ENCODE measurements around the gene PRKCA. TPM values are rescaled to one million over a fixed set of nuclear protein-coding genes. Genes with fewer than 3 reads are reported as not detected.

Gene PRKCA
- total RNA-seq, 1 donor from 2014 or later = 29.0 TPM

DNA sequence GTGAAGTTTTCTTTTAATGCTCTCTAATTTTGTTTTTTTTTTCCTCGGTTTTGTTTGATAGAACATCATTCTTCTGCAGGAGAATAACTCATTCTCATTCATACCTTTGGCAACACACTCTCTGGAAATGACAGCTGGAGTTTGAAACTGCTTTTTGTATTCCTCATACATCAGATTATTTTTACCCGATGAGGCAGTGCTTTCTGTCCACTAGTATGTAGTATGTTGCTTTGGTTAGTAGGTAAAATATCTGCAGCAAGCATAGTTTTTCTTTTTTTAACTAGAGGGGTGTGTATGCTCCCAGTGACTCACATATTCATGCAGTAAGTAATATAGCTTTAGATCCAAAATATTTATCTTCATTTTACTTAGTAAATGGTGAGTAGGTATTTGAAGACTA lies 6.4 kb downstream of the PRKCA start:
- Histone ChIP-seq H3K4me1 (peaks cover 11% of the 10 kb centered on the region), H3K27ac (no peak overlapping the region), H3K9me3 (no peaks in the 10 kb centered on the region), H3K4me3 (no peak overlapping the region), H3K36me3 (no peaks in the 10 kb centered on the region), H3K27me3 (ENCODE audit: low read depth) (no peaks in the 10 kb centered on the region)
- TF ChIP-seq, protein P1, sequence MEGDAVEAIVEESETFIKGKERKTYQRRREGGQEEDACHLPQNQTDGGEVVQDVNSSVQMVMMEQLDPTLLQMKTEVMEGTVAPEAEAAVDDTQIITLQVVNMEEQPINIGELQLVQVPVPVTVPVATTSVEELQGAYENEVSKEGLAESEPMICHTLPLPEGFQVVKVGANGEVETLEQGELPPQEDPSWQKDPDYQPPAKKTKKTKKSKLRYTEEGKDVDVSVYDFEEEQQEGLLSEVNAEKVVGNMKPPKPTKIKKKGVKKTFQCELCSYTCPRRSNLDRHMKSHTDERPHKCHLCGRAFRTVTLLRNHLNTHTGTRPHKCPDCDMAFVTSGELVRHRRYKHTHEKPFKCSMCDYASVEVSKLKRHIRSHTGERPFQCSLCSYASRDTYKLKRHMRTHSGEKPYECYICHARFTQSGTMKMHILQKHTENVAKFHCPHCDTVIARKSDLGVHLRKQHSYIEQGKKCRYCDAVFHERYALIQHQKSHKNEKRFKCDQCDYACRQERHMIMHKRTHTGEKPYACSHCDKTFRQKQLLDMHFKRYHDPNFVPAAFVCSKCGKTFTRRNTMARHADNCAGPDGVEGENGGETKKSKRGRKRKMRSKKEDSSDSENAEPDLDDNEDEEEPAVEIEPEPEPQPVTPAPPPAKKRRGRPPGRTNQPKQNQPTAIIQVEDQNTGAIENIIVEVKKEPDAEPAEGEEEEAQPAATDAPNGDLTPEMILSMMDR (IDR thresholded peaks at IDR 0.05) = no peak
- ATAC-seq = no peak
- intact Hi-C loops (cut with DNase I) = no loop called here
- DNase-seq = no peak

DNA sequence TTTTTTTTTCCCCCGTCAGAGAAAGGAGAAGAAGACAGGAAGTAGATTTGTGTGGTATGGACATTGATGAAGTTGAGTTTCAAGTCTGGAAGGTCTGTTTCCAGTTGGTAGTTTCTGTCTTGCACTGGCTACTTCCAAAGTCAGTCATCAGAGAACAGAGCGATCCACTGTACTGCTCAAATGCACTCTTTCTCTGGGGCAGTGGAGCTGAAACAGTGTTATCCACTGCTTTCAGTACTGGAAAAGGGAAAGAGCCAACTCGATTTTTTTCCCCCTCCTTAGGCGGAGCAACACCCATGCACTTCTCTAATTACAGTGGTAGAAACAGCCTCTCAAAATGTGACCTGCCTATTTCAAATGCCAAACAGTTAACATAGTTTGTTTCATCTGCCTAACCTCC lies 7.4 kb downstream of the PRKCA start:
- Histone ChIP-seq H3K9me3 (no peaks in the 10 kb centered on the region), H3K4me3 (no peak overlapping the region), H3K27ac (no peak overlapping the region), H3K36me3 (no peaks in the 10 kb centered on the region), H3K27me3 (ENCODE audit: low read depth) (no peaks in the 10 kb centered on the region), H3K4me1 (peaks cover 1% of the 10 kb centered on the region)
- intact Hi-C loops (cut with DNase I) = no loop called here
- DNase-seq (no peak), ATAC-seq (no peak)
- TF ChIP-seq, protein P1 (IDR thresholded peaks at IDR 0.05) = no peak

DNA sequence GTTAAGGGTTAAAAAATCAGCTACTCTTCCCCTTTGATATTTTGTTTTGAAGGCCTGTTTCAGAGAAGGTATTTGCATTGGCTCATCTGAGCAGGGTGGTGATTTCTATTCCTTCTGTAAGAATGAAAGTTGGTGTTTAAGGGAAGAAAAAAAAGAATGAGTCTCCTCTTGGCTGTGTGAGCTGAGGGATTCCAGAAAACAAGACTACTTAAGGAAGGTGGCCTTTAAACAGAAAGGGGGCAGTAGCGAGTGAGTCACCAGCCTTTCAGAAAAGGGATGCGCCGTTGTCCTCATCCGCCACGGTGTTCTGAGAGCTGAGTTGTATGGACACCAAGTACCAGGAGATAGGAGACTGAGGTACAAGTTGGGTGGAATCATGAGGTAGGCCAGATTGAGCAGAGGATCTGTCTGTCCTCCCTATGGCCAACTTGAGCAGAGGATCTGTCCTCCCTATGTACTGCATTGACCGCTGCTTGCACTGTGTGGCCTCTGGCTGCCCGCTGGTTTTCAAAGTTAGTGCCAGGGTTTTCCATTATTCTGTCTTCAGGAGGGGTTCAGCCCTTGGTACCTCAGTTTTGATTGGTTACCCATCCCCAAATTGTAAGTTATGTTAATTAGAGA lies 8.2 kb downstream of the PRKCA start:
- H3K4me3 ChIP-seq = no peak overlapping the region
- H3K36me3 ChIP-seq = no peaks in the 10 kb centered on the region
- ATAC-seq (no peak), DNase-seq (no peak)
- H3K4me1 ChIP-seq = no peaks in the 10 kb centered on the region
- H3K27me3 ChIP-seq (ENCODE audit: low read depth) = no peaks in the 10 kb centered on the region
- intact Hi-C loops (cut with DNase I) = no loop called here
- no peaks in the 10 kb centered on the region for H3K9me3 ChIP-seq
- TF ChIP-seq, protein P1 (IDR thresholded peaks at IDR 0.05) = no peak
- H3K27ac ChIP-seq = no peak overlapping the region

DNA sequence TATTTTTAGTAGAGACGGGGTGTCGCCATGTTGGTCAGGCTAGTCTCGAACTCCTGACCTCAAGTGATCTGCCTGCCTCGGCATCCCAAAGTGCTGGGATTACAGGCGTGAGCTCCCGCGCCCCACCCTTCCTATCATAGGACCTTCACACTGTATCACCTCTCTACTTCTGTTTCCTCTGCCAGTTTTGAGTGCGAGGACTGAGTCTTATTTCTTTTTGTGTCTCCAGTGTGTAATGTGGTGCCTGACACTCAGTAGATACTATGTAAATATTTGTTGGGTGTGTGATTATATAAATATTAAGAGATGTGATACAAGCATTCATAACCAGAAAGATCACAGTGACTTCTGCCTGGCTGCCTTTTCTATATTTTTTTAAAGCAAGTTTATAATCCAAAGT lies 10.5 kb downstream of the PRKCA start:
- Histone ChIP-seq H3K36me3 (no peaks in the 10 kb centered on the region), H3K27ac (no peak overlapping the region), H3K9me3 (no peaks in the 10 kb centered on the region), H3K4me1 (no peaks in the 10 kb centered on the region), H3K27me3 (ENCODE audit: low read depth) (no peaks in the 10 kb centered on the region), H3K4me3 (no peak overlapping the region)
- intact Hi-C loops (cut with DNase I) = no loop called here
- DNase-seq = no peak
- TF ChIP-seq, protein P1 (IDR thresholded peaks at IDR 0.05) = no peak
- no peak for ATAC-seq

DNA sequence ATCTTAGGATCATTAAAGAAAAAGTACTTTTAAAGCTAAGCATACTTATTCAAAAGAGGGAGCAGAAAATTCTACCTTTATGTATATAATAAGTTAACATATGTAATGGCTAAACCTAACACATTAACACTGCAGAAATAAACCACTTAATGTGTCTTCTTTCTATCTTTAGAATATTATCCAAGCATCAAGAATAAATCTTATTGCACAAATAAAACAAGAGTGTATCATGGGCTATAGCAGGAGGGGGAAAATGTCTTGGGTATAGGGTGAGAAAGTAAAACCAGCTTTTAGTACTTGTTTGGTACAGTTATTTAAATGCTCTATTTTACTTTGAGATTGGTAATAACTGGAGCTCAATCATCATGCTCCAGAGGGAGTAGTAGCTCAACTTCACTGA lies 10.9 kb downstream of the PRKCA start:
- ATAC-seq (no peak), DNase-seq (no peak)
- Histone ChIP-seq H3K27me3 (ENCODE audit: low read depth) (no peaks in the 10 kb centered on the region), H3K36me3 (no peaks in the 10 kb centered on the region), H3K4me1 (no peaks in the 10 kb centered on the region), H3K4me3 (no peak overlapping the region), H3K9me3 (no peaks in the 10 kb centered on the region), H3K27ac (no peak overlapping the region)
- TF ChIP-seq, protein P1 (IDR thresholded peaks at IDR 0.05) = no peak
- intact Hi-C loops (cut with DNase I) = no loop called here
